Measurements from ENCODE around the gene TRAPPC2. TPM values are rescaled to one million over a fixed set of nuclear protein-coding genes. Genes with fewer than 3 reads are reported as not detected.

Gene TRAPPC2
- total RNA-seq, 2 experiments from 2014 or later, result 22.2 to 27.0 TPM

DNA sequence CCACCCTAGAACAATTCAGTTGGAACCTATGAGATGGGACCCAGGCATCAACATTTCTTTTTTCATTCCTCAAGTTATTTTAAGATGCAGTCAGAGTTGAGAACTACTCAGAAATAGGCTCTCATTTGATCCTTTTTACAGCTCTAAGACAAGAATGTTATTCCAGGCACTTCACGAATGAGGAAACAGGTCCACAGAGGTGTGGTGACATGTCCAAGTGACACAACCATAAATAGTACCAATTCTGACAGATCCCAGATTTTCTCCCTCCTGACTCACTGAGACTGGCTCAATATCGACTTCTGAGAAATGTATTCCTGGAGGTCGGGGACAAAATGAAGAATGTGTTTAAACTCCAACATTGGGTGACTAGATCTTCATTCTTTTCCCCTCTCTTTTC, 70.4 kb downstream of the TRAPPC2 start:
- H3K79me2 ChIP-seq (ENCODE audit: insufficient read depth, low read depth, low read length), result no peaks in the 10 kb centered on the region
- peaks cover 10% of the 10 kb centered on the region for H3K4me1 ChIP-seq (ENCODE audit: insufficient read depth, low read length, poor library complexity, severe bottlenecking)
- CTCF ChIA-PET (ENCODE audit: unreplicated experiment), result no interaction called here
- H3K9me3 ChIP-seq (ENCODE audit: low read length), result no peaks in the 10 kb centered on the region
- POLR2A ChIA-PET, result no interaction called here
- intact Hi-C loops (cut with micrococcal nuclease; ENCODE audit: unreplicated experiment), result no loop called here
- no peaks in the 10 kb centered on the region for H3K9me2 ChIP-seq (ENCODE audit: insufficient read depth, low read length)
- no peak overlapping the region for H2AFZ ChIP-seq (ENCODE audit: low read length)
- no peaks in the 10 kb centered on the region for H4K20me1 ChIP-seq (ENCODE audit: insufficient read depth, low read length)
- peaks cover 17% of the 10 kb centered on the region for H3K36me3 ChIP-seq (ENCODE audit: insufficient read depth, low read length)
- no peak overlapping the region for H3K4me2 ChIP-seq (ENCODE audit: low read length)
- H3K4me3 ChIP-seq (ENCODE audit: low read depth, low read length, poor library complexity, severe bottlenecking), result no peak overlapping the region
- BruUV-seq (replicated peaks), result no TSS peak
- no peak for DNase-seq (ENCODE audit: low spot score)
- no peak overlapping the region for H3K27ac ChIP-seq (ENCODE audit: low read depth, low read length, poor library complexity, severe bottlenecking)
- TF ChIP-seq, protein P1, sequence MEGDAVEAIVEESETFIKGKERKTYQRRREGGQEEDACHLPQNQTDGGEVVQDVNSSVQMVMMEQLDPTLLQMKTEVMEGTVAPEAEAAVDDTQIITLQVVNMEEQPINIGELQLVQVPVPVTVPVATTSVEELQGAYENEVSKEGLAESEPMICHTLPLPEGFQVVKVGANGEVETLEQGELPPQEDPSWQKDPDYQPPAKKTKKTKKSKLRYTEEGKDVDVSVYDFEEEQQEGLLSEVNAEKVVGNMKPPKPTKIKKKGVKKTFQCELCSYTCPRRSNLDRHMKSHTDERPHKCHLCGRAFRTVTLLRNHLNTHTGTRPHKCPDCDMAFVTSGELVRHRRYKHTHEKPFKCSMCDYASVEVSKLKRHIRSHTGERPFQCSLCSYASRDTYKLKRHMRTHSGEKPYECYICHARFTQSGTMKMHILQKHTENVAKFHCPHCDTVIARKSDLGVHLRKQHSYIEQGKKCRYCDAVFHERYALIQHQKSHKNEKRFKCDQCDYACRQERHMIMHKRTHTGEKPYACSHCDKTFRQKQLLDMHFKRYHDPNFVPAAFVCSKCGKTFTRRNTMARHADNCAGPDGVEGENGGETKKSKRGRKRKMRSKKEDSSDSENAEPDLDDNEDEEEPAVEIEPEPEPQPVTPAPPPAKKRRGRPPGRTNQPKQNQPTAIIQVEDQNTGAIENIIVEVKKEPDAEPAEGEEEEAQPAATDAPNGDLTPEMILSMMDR (conservative IDR thresholded peaks at IDR 0.05; ENCODE audit: low read length), result no peak
- no peak for TF ChIP-seq EZH2phosphoT487 (IDR thresholded peaks at IDR 0.05; ENCODE audit: borderline replicate concordance, low read depth, low read length)

- no peak for DNase-seq (ENCODE audit: low spot score)
- TF ChIP-seq, protein P1 (conservative IDR thresholded peaks at IDR 0.05; ENCODE audit: low read length), result no peak
- TF ChIP-seq EZH2phosphoT487 (IDR thresholded peaks at IDR 0.05; ENCODE audit: borderline replicate concordance, low read depth, low read length), result no peak
- BruUV-seq (replicated peaks), result no TSS peak
- no peaks in the 10 kb centered on the region for H3K79me2 ChIP-seq (ENCODE audit: insufficient read depth, low read depth, low read length)
- ChIA-PET CTCF (ENCODE audit: unreplicated experiment) (no interaction called here), POLR2A (interaction anchor here (0.8 to 1.4 kb wide), 2 partner anchors 24 to 109 kb away, joined by 3 to 5 read pairs; no protein-coding TSS in a partner anchor)
- peaks cover 12% of the 10 kb centered on the region for H3K4me1 ChIP-seq (ENCODE audit: insufficient read depth, low read length, poor library complexity, severe bottlenecking)
- no peak overlapping the region for H3K4me3 ChIP-seq (ENCODE audit: low read depth, low read length, poor library complexity, severe bottlenecking)
- no peak overlapping the region for H2AFZ ChIP-seq (ENCODE audit: low read length)
- no peaks in the 10 kb centered on the region for H4K20me1 ChIP-seq (ENCODE audit: insufficient read depth, low read length)
- H3K27ac ChIP-seq (ENCODE audit: low read depth, low read length, poor library complexity, severe bottlenecking), result no peak overlapping the region
- H3K9me2 ChIP-seq (ENCODE audit: insufficient read depth, low read length), result no peaks in the 10 kb centered on the region
- intact Hi-C loops (cut with micrococcal nuclease; ENCODE audit: unreplicated experiment), result no loop called here
- no peak overlapping the region for H3K4me2 ChIP-seq (ENCODE audit: low read length)
- peaks cover 17% of the 10 kb centered on the region for H3K36me3 ChIP-seq (ENCODE audit: insufficient read depth, low read length)
- no peaks in the 10 kb centered on the region for H3K9me3 ChIP-seq (ENCODE audit: low read length)
These were observed 72.0 kb downstream of the TRAPPC2 start for GRCh38 chrX:13662355-13662791.

Other genes with a start within 250 kb of the TRAPPC2 start
- not detected in 2 replicates for gene EGFL6, start 165.0 kb downstream of the TRAPPC2 start, total RNA-seq (2014; rRNA removed; shearing (Covaris generic))
- gene EGFL6, start 165.0 kb downstream of the TRAPPC2 start, total RNA-seq (2022), result not detected in 2 replicates
- 4.5 and 6.0 TPM in 2 replicates for gene TCEANC, start 81.5 kb downstream of the TRAPPC2 start, total RNA-seq (2014; rRNA removed; shearing (Covaris generic))
- gene TCEANC, start 81.5 kb downstream of the TRAPPC2 start, total RNA-seq (2022), result 4.0 and 4.8 TPM in 2 replicates
- 11.2 and 14.1 TPM in 2 replicates for gene RAB9A, start 45.5 kb downstream of the TRAPPC2 start, total RNA-seq (2014; rRNA removed; shearing (Covaris generic))
- gene RAB9A, start 45.5 kb downstream of the TRAPPC2 start, total RNA-seq (2022), result 9.4 and 11.7 TPM in 2 replicates
- gene OFD1, start 128 bp upstream of the TRAPPC2 start, total RNA-seq (2014; rRNA removed; shearing (Covaris generic)), result 60.7 and 71.0 TPM in 2 replicates
- gene OFD1, start 128 bp upstream of the TRAPPC2 start, total RNA-seq (2022), result 64.7 and 69.8 TPM in 2 replicates
- gene GPM6B, start 82.5 kb upstream of the TRAPPC2 start, total RNA-seq (2014; rRNA removed; shearing (Covaris generic)), result not detected in 2 replicates
- not detected in 2 replicates for gene GPM6B, start 82.5 kb upstream of the TRAPPC2 start, total RNA-seq (2022)